GM19328 (cell line): ENCODE results near the gene HUS1.
"Not testable (repeated sequence)": the region's sequence is repeated elsewhere in the genome, so short reads cannot be mapped to it uniquely, and the experiment has no call there.

Experiments used
- ATAC-seq: cut with Tn5 transposase; IDR thresholded peaks from one replicate; pipeline ENCODE4 v1.9.1; 2021; ENCODE audit warnings: mild to moderate bottlenecking, moderate library complexity; ENCODE audit not compliant: unreplicated experiment

The HUS1 gene

DNA sequence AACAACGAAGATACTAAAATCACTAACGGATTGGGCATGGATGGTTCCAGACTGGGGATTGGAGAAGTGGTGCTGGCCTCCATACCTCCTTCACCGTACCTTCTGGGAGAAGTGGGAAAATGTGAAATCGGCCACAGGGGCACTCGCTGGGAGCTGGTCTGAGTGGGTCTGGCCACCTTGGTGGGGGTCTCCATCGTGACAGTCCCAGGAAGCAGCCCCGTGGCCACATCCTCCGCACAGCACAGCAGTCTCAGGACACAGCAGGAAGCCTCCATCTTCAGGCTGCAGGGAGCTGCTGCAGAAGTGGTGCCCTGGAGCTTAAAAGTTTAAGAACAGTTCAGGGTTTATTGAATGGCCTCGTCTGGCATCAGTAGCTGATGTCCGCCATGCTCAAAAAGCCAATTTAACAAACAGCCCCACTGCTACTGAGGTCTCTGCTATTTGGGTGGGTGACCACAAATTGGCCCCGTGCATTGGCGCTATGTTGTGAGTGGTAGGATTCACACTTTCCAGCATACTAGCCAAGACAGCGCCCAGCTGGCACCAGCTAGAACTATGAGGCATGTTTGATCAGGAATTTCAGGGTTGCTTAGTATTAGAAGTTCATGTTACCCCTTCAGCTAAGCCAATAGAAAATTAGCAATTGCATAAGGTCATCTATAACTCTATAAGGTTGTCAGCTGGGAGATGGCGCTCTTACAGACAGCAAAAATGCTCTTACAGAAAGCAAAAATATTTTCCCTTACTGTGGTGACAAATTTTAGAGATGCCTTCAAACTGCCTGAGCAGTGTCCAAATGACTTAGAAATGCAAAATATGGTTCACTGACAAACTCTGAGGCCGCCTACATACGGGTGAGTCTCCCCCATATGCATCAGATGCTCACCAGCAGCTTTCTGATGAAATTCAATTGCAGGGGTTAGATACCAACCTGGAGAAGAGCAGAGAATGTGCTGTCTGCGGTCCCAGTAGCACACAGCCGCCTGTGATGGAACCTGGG is 48.1 kb downstream of the HUS1 start:
- no peak for ATAC-seq

DNA sequence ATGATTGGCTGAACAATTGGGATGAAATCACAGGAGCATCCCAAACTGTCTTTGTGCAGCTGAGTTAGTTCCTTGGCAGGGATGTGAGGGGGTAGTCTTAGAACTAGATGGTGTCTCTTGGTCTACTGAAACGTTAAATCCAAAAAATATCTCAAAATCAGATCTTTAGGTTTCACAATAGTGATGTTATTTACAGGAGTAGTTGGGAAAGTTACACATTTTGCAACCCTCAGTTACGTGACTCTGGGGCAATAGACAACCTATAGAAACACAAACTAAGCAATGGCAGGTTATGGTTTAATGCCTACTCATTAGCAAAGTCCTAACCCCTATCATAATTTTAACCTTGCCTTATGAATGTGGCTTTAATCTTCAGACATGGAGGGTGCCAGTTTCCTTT is 55.1 kb downstream of the HUS1 start:
- no peak for ATAC-seq

DNA sequence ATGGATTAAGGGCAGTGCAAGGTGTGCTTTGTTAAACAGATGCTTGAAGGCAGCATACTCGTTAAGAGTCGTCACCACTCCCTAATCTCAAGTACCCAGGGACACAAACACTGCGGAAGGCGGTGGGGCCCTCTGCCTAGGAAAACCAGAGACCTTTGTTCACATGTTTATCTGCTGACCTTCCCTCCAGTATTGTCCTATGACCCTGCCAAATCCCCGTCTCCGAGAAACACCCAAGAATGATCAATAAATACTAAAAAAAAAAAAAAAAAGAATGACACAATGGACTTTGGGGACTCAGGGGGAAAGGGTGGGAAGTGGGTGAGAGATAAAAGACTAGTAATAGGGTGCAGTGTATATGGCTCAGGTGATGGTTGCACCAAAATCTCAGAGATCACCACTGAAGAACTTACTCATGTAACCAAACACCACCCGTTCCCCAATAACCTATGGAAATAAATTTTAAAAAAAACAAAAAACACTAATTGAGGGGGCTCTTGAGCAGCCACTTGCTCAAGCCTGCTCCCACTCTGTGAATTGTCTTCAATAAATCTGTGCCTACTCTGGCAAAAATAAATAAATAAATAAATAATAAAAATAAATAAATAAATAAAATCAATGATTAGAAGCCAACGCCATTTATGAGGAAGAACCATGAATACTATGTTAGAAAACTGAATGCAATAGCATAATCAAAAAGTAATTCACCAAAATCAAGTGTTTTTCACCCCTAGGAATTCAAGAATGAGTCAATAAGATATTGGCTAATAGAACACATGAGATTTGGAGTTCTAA is 56.1 kb downstream of the HUS1 start:
- not testable (repeated sequence) for ATAC-seq

DNA sequence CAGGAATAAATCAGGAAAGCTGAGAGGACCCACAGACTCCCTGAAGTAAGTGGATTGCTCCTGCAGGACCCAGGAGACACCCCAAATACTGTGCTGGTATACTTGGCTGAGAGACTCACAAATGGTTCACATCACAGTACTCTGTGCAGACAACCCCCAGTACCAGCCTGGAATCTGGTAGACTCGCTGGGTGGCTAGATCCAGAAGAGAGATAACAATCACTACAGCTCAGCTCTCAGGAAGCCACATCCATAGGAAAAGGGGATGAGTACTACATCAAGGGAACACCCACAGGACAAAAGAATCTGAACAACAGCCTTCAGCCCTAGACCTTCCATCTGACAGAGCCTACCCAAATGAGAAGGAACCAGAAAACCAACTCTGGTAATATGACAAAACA is 62.9 kb downstream of the HUS1 start:
- not testable (repeated sequence) for ATAC-seq

DNA sequence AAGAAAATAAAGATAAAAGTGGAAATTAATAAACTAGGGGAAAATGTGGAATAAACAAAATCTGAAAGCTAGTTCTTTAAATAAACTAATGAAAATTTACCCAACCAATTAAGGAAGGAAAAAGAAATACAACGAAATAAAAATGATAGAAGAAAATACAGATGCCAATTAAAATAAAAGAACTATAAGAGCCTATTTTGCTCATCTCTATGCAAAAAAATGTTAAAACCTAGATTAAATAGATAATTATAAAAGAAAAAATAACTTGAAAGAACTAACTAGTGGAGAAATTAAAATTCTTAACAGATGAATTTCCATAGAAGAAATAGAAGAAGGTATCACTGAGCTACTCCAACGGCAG is 63.8 kb downstream of the HUS1 start:
- ATAC-seq, result no peak

DNA sequence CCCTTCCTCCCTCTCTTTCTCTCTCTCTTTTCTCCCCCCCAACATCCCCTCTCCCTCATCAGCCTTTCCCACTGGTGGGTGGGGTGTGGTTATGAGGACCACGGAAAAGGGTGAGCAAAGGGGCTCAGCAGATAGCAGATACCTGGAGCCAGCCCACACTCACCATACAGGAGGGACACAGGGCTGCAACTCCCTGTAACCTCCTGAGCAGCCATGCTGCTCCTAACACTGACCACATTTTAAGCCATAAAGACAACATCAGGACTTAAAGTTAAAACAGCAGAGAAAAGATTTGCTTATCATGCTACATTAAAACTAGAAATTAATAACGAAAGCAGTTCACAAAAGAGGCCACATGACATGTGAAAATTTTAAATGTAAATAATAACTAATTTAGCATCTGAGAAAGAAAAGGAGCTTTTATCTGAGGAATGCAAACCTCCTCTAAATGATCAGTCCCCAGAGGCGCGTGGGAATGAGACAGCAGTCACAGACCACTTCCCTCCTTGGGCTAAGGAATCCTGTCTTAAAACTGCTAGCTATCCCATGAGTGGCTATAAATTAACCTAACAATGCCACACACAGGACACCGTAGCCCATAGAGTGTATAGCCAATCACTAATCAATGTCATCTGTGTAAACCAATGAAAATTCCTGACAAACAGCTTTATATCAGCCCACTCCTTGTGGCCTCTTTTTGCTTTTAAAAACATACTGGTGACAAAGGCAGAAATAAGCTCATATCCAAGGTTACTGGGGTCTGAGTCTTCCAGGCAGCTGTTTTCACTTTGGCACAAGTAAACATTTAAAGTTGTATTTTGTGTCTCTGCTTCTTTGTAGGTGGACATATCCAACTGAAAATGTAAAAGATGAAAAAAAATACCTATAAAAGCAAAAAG is 64.4 kb downstream of the HUS1 start:
- no peak for ATAC-seq
